ENCODE measurements around the gene OSTF1. TPM values are rescaled to one million over a fixed set of nuclear protein-coding genes. Genes with fewer than 3 reads are reported as not detected.

Gene OSTF1
- total and polyA plus RNA-seq, 10 of the 15 experiments (the other 5 are each of a cell fraction or from before 2014, with no cell fraction given) = 36.2 to 82.4 (median 46.9) TPM

DNA sequence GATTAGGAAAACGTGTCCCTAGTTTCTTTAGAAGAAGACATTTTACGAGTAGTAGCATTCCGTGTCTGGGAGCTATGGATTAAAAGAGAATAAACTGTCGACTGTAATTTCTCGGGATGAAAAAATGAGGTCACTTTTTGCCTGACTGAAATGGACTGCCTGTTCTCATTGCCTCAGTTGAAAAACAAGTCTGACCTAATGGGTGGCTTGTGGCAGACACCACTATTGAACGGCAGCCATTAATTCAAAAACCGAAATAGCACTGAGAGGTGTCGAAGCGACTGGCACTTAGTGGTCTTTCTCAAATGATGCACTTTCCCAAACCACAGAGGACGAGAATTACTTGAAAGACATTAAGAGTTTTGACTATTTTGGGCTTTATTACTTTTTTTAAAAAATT, 35.4 kb downstream of the OSTF1 start:
- POLR2A ChIA-PET = interaction anchor here (0.6 kb wide), 1 partner anchor 46 kb away, joined by 3 read pairs; no protein-coding TSS in a partner anchor
- ATAC-seq = no peak
- no peaks in the 10 kb centered on the region for H3K27me3 ChIP-seq (replicated peaks in 1 of 2; ENCODE audit: control insufficient read depth in 2 of 2, insufficient read depth in 2 of 2, low read length in 1 of 2)

DNA sequence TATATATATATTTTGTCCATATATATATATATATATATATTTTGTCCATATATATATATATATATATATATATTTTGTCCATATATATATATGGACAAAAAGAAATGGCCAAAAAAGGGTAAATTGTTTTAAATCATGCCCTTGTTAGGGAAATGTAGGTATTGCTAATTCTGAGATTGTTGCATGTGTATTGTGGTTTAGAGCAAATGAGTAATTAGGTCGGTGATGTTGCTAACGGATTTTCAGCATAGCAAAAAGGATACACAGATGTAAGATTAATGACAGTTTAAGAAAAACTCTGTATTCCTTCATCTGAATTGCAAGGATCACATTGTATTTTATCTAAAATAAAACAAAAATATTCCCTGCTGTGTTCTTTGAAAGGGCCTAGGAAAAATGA, 40.2 kb downstream of the OSTF1 start:
- in situ Hi-C loops (cut with MboI) (no loop called here), intact Hi-C loops (cut with micrococcal nuclease; ENCODE audit: unreplicated experiment) (no loop called here)
- H3K27me3 ChIP-seq (replicated peaks in 1 of 2; ENCODE audit: control insufficient read depth in 2 of 2, insufficient read depth in 2 of 2, low read length in 1 of 2) = no peaks in the 10 kb centered on the region
- no peak overlapping the region for H3K27ac ChIP-seq (ENCODE audit: control insufficient read depth, insufficient read depth)
- ChIA-PET RAD21 (ENCODE audit: unreplicated experiment) (no interaction called here), CTCF (no interaction called here), SMC1A (ENCODE audit: uncharacterized antibody, unreplicated experiment) (no interaction called here), POLR2A (no interaction called here)
- no peak overlapping the region for H3K9ac ChIP-seq (ENCODE audit: control insufficient read depth, insufficient read depth, low read length)
- no peak overlapping the region for H3K4me3 ChIP-seq
- 29% methylated on average over 2 of the region's 2 CpGs for WGBS (ENCODE audit: insufficient coverage, insufficient replicate concordance, low lambda C conversion rate, missing lambda C conversion rate)
- H3K4me1 ChIP-seq (ENCODE audit: control insufficient read depth, insufficient read depth, low read length) = no peaks in the 10 kb centered on the region
- FAIRE-seq (no peak), DNase-seq (ENCODE audit: low read depth, low spot score) (no peak), ATAC-seq (no peak)
- no peak overlapping the region for H3K4me2 ChIP-seq (ENCODE audit: control insufficient read depth, insufficient read depth)
- BruUV-seq (replicated peaks) = no TSS peak
- no peaks in the 10 kb centered on the region for H3K9me3 ChIP-seq (replicated peaks; ENCODE audit: control insufficient read depth, insufficient read depth, low read length)
- no peak overlapping the region for H2AFZ ChIP-seq (ENCODE audit: control insufficient read depth, low read depth, low read length)
- H3K36me3 ChIP-seq (ENCODE audit: control insufficient read depth in 2 of 2, insufficient read depth in 2 of 2, low read length in 1 of 2) = peaks cover 2 to 18% of the 10 kb centered on the region in 2 experiments; a peak in 3 of 4 replicates
- H4K20me1 ChIP-seq (ENCODE audit: control insufficient read depth, insufficient read depth) = no peaks in the 10 kb centered on the region
- H3K79me2 ChIP-seq (ENCODE audit: control insufficient read depth, insufficient read depth, low read length) = no peaks in the 10 kb centered on the region
- no peak for TF ChIP-seq HDGF (IDR thresholded peaks at IDR 0.05)
- no peak for TF ChIP-seq MYB (IDR thresholded peaks at IDR 0.05; ENCODE audit: borderline replicate concordance, low read depth, low read length)
- no peak for TF ChIP-seq BRCA1 (IDR thresholded peaks at IDR 0.05; ENCODE audit: low read depth, low read length)
- no peak for TF ChIP-seq MEF2B (IDR thresholded peaks at IDR 0.05; ENCODE audit: partially characterized antibody, poor library complexity, severe bottlenecking)
- TF ChIP-seq RUNX3 (IDR thresholded peaks at IDR 0.05; ENCODE audit: low read length) = peak; percentile 18; the same call in 1 of the 2 replicates
- TF ChIP-seq NBN (IDR thresholded peaks at IDR 0.05) = no peak

More for the DNA sequence above, 35.4 kb downstream of the OSTF1 start:
- in situ Hi-C loops (cut with MboI) (no loop called here), intact Hi-C loops (cut with micrococcal nuclease; ENCODE audit: unreplicated experiment) (no loop called here)
- H3K4me2 ChIP-seq (ENCODE audit: control insufficient read depth, insufficient read depth) = no peak overlapping the region
- H3K9ac ChIP-seq (ENCODE audit: control insufficient read depth, insufficient read depth, low read length) = no peak overlapping the region
- no peak overlapping the region for H2AFZ ChIP-seq (ENCODE audit: control insufficient read depth, low read depth, low read length)
- peaks cover 2 to 6% of the 10 kb centered on the region in 2 experiments; a peak in 3 of 4 replicates for H3K36me3 ChIP-seq (ENCODE audit: control insufficient read depth in 2 of 2, insufficient read depth in 2 of 2, low read length in 1 of 2)
- H3K9me3 ChIP-seq (replicated peaks; ENCODE audit: control insufficient read depth, insufficient read depth, low read length) = no peaks in the 10 kb centered on the region
- ChIA-PET RAD21 (ENCODE audit: unreplicated experiment) (no interaction called here), SMC1A (ENCODE audit: uncharacterized antibody, unreplicated experiment) (no interaction called here), CTCF (no interaction called here)
- no TSS peak for BruUV-seq (replicated peaks)
- 98% methylated on average over 10 of the region's 10 CpGs for WGBS (ENCODE audit: insufficient coverage, insufficient replicate concordance, low lambda C conversion rate, missing lambda C conversion rate)
- H3K79me2 ChIP-seq (ENCODE audit: control insufficient read depth, insufficient read depth, low read length) = no peaks in the 10 kb centered on the region
- H4K20me1 ChIP-seq (ENCODE audit: control insufficient read depth, insufficient read depth) = 0 out of 2 replicates have a peak, but pooled peaks cover 3% of the 10 kb centered on the region
- no peak overlapping the region for H3K4me3 ChIP-seq
- no peak overlapping the region for H3K27ac ChIP-seq (ENCODE audit: control insufficient read depth, insufficient read depth)
- TF ChIP-seq MTA3 (IDR thresholded peaks at IDR 0.05; ENCODE audit: borderline replicate concordance, low read length) = no peak
- TF ChIP-seq NFXL1 (IDR thresholded peaks at IDR 0.05; ENCODE audit: borderline replicate concordance) = no peak
- FAIRE-seq (no peak), DNase-seq (ENCODE audit: low read depth, low spot score) (no peak)
- H3K4me1 ChIP-seq (ENCODE audit: control insufficient read depth, insufficient read depth, low read length) = no peaks in the 10 kb centered on the region

Data from GM12878 (cell line).